GM23338 (cell line): ENCODE measurements around the gene PTPRO. TPM values are rescaled to one million over a fixed set of nuclear protein-coding genes. Genes with fewer than 3 reads are reported as not detected.

ENCODE experiments used
- ATAC-seq: fragments of 200-7000 bp; cut with Tn5 transposase; 3 replicates; pipeline ENCODE4 v1.9.1; 2020
- DNase-seq: peaks from one replicate; pipeline ENCODE4 v3.0.0-alpha.2; 2015; ENCODE audit warnings: low spot score
- H2AFZ ChIP-seq: fragments of 200-600 bp; sonication (generic); 2 replicates; pipeline ENCODE4 v1.8.0; 2016; ENCODE audit warnings: antibody characterized with exemption, mild to moderate bottlenecking, moderate library complexity
- H3F3A ChIP-seq: fragments of 200-600 bp; sonication (generic); replicated peaks from 2 replicates; pipeline ENCODE4 v1.8.0; 2017; ENCODE audit warnings: antibody characterized with exemption, mixed run types, low read depth
- H3K27ac ChIP-seq: fragments of 200-600 bp; sonication (generic); 2 replicates; pipeline ENCODE4 v1.6.1; 2016; ENCODE audit warnings: low read depth
- H3K27me3 ChIP-seq: fragments of 200-600 bp; sonication (generic); 2 replicates; pipeline ENCODE4 v1.8.0; 2016; ENCODE audit warnings: mild to moderate bottlenecking, mixed run types, moderate library complexity; ENCODE audit not compliant: insufficient read depth
- H3K36me3 ChIP-seq: fragments of 200-600 bp; sonication (generic); 2 replicates; pipeline ENCODE4 v1.8.0; 2016; ENCODE audit warnings: mild to moderate bottlenecking; ENCODE audit not compliant: insufficient read depth
- H3K4me1 ChIP-seq: fragments of 200-600 bp; sonication (generic); 2 replicates; pipeline ENCODE4 v1.8.0; 2016; ENCODE audit warnings: mild to moderate bottlenecking, moderate library complexity; ENCODE audit not compliant: insufficient read depth
- H3K4me2 ChIP-seq: fragments of 200-600 bp; sonication (generic); 2 replicates; pipeline ENCODE4 v1.7.1; 2017; ENCODE audit warnings: mixed run types
- H3K4me3 ChIP-seq: fragments of 200-600 bp; sonication (generic); 2 replicates; pipeline ENCODE4 v1.6.1; 2016; ENCODE audit warnings: mixed run types
- H3K79me2 ChIP-seq: fragments of 200-600 bp; sonication (generic); replicated peaks from 2 replicates; pipeline ENCODE4 v1.8.0; 2017; ENCODE audit warnings: mild to moderate bottlenecking; ENCODE audit not compliant: insufficient read depth
- H3K9me2 ChIP-seq: fragments of 200-600 bp; sonication (generic); 2 replicates; pipeline ENCODE4 v1.8.0; 2017; ENCODE audit not compliant: insufficient read depth
- H4K20me1 ChIP-seq: fragments of 200-600 bp; sonication (generic); replicated peaks from 2 replicates; pipeline ENCODE4 v1.8.0; 2017; ENCODE audit warnings: mild to moderate bottlenecking; ENCODE audit not compliant: insufficient read depth
- H3K27ac Mint-ChIP-seq: 2 replicates; pipeline ENCODE4 v1.8.0; 2020; ENCODE audit warnings: inconsistent platforms, mild to moderate bottlenecking, moderate library complexity, mixed read lengths
- H3K27me3 Mint-ChIP-seq: 3 replicates; pipeline ENCODE4 v1.8.0; 2022; ENCODE audit warnings: low read depth, mild to moderate bottlenecking, moderate library complexity, mixed read lengths, inconsistent platforms; ENCODE audit not compliant: insufficient read depth, poor library complexity
- H3K36me3 Mint-ChIP-seq: 3 replicates; pipeline ENCODE4 v1.8.0; 2021; ENCODE audit warnings: low read depth, mild to moderate bottlenecking, inconsistent platforms, moderate library complexity, mixed read lengths
- H3K4me1 Mint-ChIP-seq: 3 replicates; pipeline ENCODE4 v1.8.0; 2020; ENCODE audit warnings: mild to moderate bottlenecking, inconsistent platforms, mixed read lengths
- H3K4me3 Mint-ChIP-seq: 3 replicates; pipeline ENCODE4 v1.8.0; 2021; ENCODE audit warnings: moderate library complexity, mild to moderate bottlenecking, inconsistent platforms, mixed read lengths
- H3K9me3 Mint-ChIP-seq: 3 replicates; pipeline ENCODE4 v1.8.0; 2020; ENCODE audit warnings: moderate library complexity, mild to moderate bottlenecking, inconsistent platforms, mixed read lengths
- CTCF ChIP-seq, 2 experiments: fragments of 200-600 bp in 1 of 2; sonication (generic) in 1 of 2; conservative IDR thresholded peaks; 2 replicates each; pipeline versions ENCODE4 v1.5.1 to v1.6.1; 2016 to 2017; ENCODE audit warnings: antibody characterized with exemption in 2 of 2, low read depth in 2 of 2, mild to moderate bottlenecking in 2 of 2, moderate library complexity in 1 of 2
- EZH2 ChIP-seq: fragments of 200-600 bp; sonication (generic); IDR thresholded peaks from one replicate; pipeline ENCODE4 v1.8.0; 2017; ENCODE audit warnings: antibody characterized with exemption, mild to moderate bottlenecking, low read depth; ENCODE audit not compliant: unreplicated experiment
- EZH2phosphoT487 ChIP-seq: fragments of 200-600 bp; sonication (generic); IDR thresholded peaks from one replicate; pipeline ENCODE4 v1.8.1; 2018; ENCODE audit warnings: antibody characterized with exemption; ENCODE audit not compliant: unreplicated experiment
- JUNB ChIP-seq: IDR thresholded peaks from one replicate; pipeline ENCODE4 v1.6.1; 2016; ENCODE audit warnings: antibody characterized with exemption; ENCODE audit not compliant: unreplicated experiment
- NANOG ChIP-seq: IDR thresholded peaks from 2 replicates; pipeline ENCODE4 v1.6.1; 2016; ENCODE audit warnings: antibody characterized with exemption, borderline replicate concordance
- POLR2AphosphoS5 ChIP-seq: IDR thresholded peaks from 2 replicates; pipeline ENCODE4 v1.6.1; 2016; ENCODE audit warnings: antibody characterized with exemption, low read depth
- REST ChIP-seq: IDR thresholded peaks from one replicate; pipeline ENCODE4 v1.6.1; 2018; ENCODE audit warnings: antibody characterized with exemption; ENCODE audit not compliant: unreplicated experiment
- ZNF331 ChIP-seq: fragments of 250-450 bp; sonication (Bioruptor Pico); IDR thresholded peaks from 2 replicates; pipeline ENCODE4 v1.5.0; 2020; ENCODE audit warnings: low read depth, mild to moderate bottlenecking, moderate library complexity
- polyA plus RNA-seq: library from polyadenylated mRNA; unstranded; fragments of >200 nt; fragmentation: Nextera tagmentation; extraction: Ambion mirVana; gene quantifications from 2 replicates; pipeline ENCODE4 v1.2.1, GENCODE V29; 2016
- total RNA-seq: library from RNA; depleted of rRNA; stranded (reverse); fragments of >200 nt; shearing (Covaris generic); gene quantifications from 2 replicates; pipeline ENCODE4 v1.2.3, GENCODE V29; 2014
- TF ChIP-seq, protein P1 (sequence below): IDR thresholded peaks from 2 replicates; pipeline ENCODE4 v1.6.1; 2016; ENCODE audit warnings: antibody characterized with exemption

PTPRO gene
- total and polyA plus RNA-seq, 2 experiments from 2014 or later: 1.4 to 1.5 TPM

DNA sequence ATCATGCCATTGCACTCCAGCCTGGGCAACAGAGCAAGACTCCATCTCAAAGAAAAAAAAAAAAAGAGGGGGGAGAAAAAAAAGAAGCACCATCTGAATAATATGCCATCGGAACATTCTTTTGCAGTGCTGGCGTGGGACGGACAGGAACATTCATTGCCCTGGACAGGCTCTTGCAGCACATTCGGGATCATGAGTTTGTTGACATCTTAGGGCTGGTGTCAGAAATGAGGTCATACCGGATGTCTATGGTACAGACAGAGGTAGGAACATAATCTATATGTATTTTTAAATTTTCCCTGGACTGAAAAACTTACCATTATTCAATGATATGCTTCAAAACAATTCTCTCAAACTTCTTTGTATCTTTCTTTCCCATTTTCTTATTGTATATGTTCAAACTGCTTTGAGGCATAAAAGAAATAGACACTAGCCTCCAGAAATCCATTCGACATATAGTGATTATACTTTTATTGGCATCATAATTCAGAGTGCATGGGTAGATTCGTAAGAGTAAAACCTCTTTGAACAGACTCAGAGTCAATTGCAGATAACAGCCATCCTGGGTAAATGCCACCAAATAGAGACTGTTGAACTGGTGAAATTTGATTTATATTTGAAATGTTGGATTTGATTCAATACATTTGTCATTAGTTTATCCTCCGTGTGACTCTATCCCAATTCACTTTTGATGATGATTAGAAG, 267.2 kb downstream of the PTPRO start (continued):
- TF ChIP-seq, protein P1, sequence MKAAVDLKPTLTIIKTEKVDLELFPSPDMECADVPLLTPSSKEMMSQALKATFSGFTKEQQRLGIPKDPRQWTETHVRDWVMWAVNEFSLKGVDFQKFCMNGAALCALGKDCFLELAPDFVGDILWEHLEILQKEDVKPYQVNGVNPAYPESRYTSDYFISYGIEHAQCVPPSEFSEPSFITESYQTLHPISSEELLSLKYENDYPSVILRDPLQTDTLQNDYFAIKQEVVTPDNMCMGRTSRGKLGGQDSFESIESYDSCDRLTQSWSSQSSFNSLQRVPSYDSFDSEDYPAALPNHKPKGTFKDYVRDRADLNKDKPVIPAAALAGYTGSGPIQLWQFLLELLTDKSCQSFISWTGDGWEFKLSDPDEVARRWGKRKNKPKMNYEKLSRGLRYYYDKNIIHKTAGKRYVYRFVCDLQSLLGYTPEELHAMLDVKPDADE: no peak
- no peak for TF ChIP-seq POLR2AphosphoS5
- no peak for TF ChIP-seq EZH2
- TF ChIP-seq EZH2phosphoT487: no peak
- TF ChIP-seq REST: no peak

DNA sequence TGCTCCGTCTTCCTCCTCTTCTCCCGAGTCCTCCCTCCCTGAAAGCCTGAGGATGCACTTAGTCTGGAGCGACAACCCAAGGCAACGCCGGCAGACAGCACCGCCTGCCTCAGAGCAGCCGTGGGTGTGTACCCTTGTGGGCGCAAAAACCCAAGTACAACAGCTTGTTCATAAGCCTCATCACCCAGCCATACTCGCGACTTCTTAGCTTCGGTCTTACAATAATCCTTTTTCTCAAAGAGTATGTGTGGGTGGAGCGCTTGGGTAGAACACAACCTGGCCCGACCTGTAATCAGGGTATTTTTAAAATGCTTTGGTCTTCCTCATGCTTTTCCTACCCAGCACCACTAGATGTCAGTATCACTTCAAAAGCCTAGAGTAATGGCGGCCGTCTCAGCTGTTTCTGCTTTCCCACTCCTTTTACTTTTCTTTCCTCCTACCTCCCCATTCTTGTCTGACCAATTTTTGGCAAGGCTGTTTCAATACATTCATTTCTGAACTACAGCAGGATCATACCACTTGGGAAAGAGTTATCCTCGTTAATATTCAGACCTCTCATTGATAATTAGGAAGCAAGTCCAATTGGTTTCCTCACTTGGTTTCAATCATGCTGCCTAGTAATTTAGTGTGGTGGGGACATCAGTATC, 268.0 kb downstream of the PTPRO start:
- no peaks in the 10 kb centered on the region for H3K36me3 Mint-ChIP-seq
- Histone ChIP-seq H3K9me2 (no peaks in the 10 kb centered on the region), H3K4me2 (peak overlapping the region; percentile 52), H3K27ac (no peak overlapping the region), H2AFZ (peak overlapping the region; percentile 72), H3F3A (no peaks in the 10 kb centered on the region), H3K79me2 (no peaks in the 10 kb centered on the region), H3K36me3 (no peaks in the 10 kb centered on the region), H3K4me1 (no peaks in the 10 kb centered on the region), H3K4me3 (peak overlapping the region; percentile 41), H3K27me3 (no peaks in the 10 kb centered on the region), H4K20me1 (no peaks in the 10 kb centered on the region)
- ATAC-seq (peak; percentile 93), DNase-seq (peak; percentile 85)
- peaks cover 12% of the 10 kb centered on the region for H3K4me1 Mint-ChIP-seq
- TF ChIP-seq JUNB (no peak), POLR2AphosphoS5 (no peak), CTCF (conservative IDR thresholded peaks at IDR 0.05; ENCODE audit: low read depth in 2 of 2) (peak; percentile 83 to 89), ZNF331 (CRISPR knock-in tag) (no peak), REST (no peak), NANOG (no peak)
- peaks cover 3% of the 10 kb centered on the region for H3K27me3 Mint-ChIP-seq
- H3K9me3 Mint-ChIP-seq: no peaks in the 10 kb centered on the region
- 0 out of 2 replicates have a peak overlapping the region, but pooled peaks have one; percentile 26 for H3K27ac Mint-ChIP-seq
- H3K4me3 Mint-ChIP-seq: peak overlapping the region; percentile 63
